Activated CD8-positive, alpha-beta memory T cell treated with anti-CD3 and anti-CD28 coated beads, Interleukin-2, amount 50 U/mL, for 48 hours (primary cell): ENCODE results near the gene METTL24.

Source experiments
- DNase-seq: peaks from one replicate; pipeline ENCODE4 v3.0.0-alpha.2; 2020

The METTL24 gene

GRCh38 chr6:110357664-110358552, at the start of gene METTL24:
TSS of gene METTL24 (minus strand) at chr6:110358349. CDS start at chr6:110358272, 77 bp downstream.
- DNase-seq, result peak; percentile 59

- DNase-seq, result no peak
These were observed 46.5 kb upstream of the METTL24 start for GRCh38 chr6:110404607-110405006.

- DNase-seq, result no peak
These were observed 43.5 kb upstream of the METTL24 start for GRCh38 chr6:110401585-110402176.

GRCh38 chr6:110400208-110400607, 42.1 kb upstream of the METTL24 start:
- no peak for DNase-seq

GRCh38 chr6:110399219-110400071, 41.3 kb upstream of the METTL24 start:
- DNase-seq, result no peak

GRCh38 chr6:110398778-110399177, 40.6 kb upstream of the METTL24 start:
- no peak for DNase-seq

- DNase-seq, result no peak
These were observed 37.1 kb upstream of the METTL24 start for GRCh38 chr6:110395221-110395620.

- no peak for DNase-seq
These were observed 36.3 kb upstream of the METTL24 start for GRCh38 chr6:110394409-110394808.

GRCh38 chr6:110392727-110393126, 34.6 kb upstream of the METTL24 start:
- DNase-seq, result no peak

- no peak for DNase-seq
These were observed 32.3 kb upstream of the METTL24 start for GRCh38 chr6:110390404-110390803.

- DNase-seq, result no peak
These were observed 31.7 kb upstream of the METTL24 start for GRCh38 chr6:110389689-110390382.

- DNase-seq, result no peak
These were observed 29.8 kb upstream of the METTL24 start for GRCh38 chr6:110387986-110388385.

GRCh38 chr6:110385458-110385863, 27.3 kb upstream of the METTL24 start:
- DNase-seq, result no peak

GRCh38 chr6:110378552-110378951, 20.4 kb upstream of the METTL24 start:
- DNase-seq, result no peak

GRCh38 chr6:110369066-110369465, 10.9 kb upstream of the METTL24 start:
- DNase-seq, result no peak

- DNase-seq, result no peak
These were observed 10.1 kb upstream of the METTL24 start for GRCh38 chr6:110368284-110368683.

GRCh38 chr6:110367825-110368224, 9.7 kb upstream of the METTL24 start:
- no peak for DNase-seq

- no peak for DNase-seq
These were observed 8.8 kb upstream of the METTL24 start for GRCh38 chr6:110366975-110367374.

- DNase-seq, result no peak
These were observed 8.1 kb upstream of the METTL24 start for GRCh38 chr6:110366256-110366655.

- no peak for DNase-seq
These were observed 6.4 kb upstream of the METTL24 start for GRCh38 chr6:110364364-110365105.

- DNase-seq, result no peak
These were observed 5.6 kb upstream of the METTL24 start for GRCh38 chr6:110363748-110364147.

GRCh38 chr6:110360676-110361075, 2.5 kb upstream of the METTL24 start:
- DNase-seq, result no peak
